Measurements from ENCODE around the gene MOXD1. TPM values are rescaled to one million over a fixed set of nuclear protein-coding genes. Genes with fewer than 3 reads are reported as not detected.

Gene MOXD1
- total RNA-seq, 2 donors from 2014 or later: 4.0 to 5.5 TPM

DNA sequence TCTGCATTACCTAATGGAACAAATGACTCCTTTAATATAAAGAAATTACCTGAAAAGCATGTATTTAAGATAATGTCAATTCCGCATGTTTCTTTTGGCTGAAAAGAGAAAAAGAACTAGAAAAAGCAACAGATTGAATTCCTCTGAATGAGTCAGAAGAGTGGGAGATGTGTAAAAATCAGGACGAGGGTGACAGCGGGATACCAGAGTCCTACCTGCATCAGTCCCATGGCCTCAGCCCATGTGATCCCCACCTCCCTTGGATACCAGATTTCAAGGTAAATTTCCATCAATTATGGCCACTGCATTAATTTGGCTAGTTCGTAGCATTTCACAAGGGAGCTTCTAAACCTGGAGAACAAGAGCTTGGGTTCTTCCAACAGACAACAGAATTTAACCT lies 10.0 kb upstream of the MOXD1 start:
- Histone ChIP-seq H3K4me1 (replicated peaks) (no peaks in the 10 kb centered on the region), H3K4me3 (no peak overlapping the region), H3K27me3 (replicated peaks; ENCODE audit: insufficient read depth) (no peaks in the 10 kb centered on the region), H3K36me3 (no peaks in the 10 kb centered on the region), H3K27ac (no peak overlapping the region), H3K9me3 (no peaks in the 10 kb centered on the region)
- TF ChIP-seq, protein P1, sequence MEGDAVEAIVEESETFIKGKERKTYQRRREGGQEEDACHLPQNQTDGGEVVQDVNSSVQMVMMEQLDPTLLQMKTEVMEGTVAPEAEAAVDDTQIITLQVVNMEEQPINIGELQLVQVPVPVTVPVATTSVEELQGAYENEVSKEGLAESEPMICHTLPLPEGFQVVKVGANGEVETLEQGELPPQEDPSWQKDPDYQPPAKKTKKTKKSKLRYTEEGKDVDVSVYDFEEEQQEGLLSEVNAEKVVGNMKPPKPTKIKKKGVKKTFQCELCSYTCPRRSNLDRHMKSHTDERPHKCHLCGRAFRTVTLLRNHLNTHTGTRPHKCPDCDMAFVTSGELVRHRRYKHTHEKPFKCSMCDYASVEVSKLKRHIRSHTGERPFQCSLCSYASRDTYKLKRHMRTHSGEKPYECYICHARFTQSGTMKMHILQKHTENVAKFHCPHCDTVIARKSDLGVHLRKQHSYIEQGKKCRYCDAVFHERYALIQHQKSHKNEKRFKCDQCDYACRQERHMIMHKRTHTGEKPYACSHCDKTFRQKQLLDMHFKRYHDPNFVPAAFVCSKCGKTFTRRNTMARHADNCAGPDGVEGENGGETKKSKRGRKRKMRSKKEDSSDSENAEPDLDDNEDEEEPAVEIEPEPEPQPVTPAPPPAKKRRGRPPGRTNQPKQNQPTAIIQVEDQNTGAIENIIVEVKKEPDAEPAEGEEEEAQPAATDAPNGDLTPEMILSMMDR (IDR thresholded peaks at IDR 0.05): no peak
- TF ChIP-seq POLR2A (IDR thresholded peaks at IDR 0.05): no peak
- TF ChIP-seq POLR2AphosphoS5 (IDR thresholded peaks at IDR 0.05): no peak
- no peak for DNase-seq (ENCODE audit: low spot score)
- intact Hi-C loops (cut with DNase I): no loop called here
- WGBS: 88% methylated on average over 4 of the region's 4 CpGs

DNA sequence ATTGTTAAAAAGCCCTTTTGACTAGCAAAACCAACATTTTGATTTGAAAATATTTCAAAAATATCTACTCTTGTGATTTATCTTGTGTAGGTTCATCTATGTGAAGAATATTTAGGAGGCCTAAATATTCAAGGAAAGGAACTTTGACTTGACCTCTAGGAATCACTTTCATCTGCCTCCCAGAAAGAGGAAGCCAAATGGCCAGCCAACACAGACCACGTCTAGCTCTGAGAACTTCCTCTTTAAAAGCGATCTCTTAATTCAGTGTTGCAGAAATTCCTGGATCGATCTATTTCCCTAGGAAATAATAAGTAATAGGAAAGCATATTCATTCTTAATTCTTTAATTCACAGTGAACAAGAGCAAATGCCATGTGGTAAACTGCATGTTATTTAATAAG lies 9.6 kb upstream of the MOXD1 start:
- H3K36me3 ChIP-seq: no peaks in the 10 kb centered on the region
- WGBS: 92% methylated on average over 3 of the region's 3 CpGs
- no peak overlapping the region for H3K4me3 ChIP-seq
- DNase-seq (ENCODE audit: low spot score): no peak
- H3K9me3 ChIP-seq: no peaks in the 10 kb centered on the region
- no peaks in the 10 kb centered on the region for H3K27me3 ChIP-seq (replicated peaks; ENCODE audit: insufficient read depth)
- H3K4me1 ChIP-seq (replicated peaks): no peaks in the 10 kb centered on the region
- intact Hi-C loops (cut with DNase I): no loop called here
- H3K27ac ChIP-seq: no peak overlapping the region
- no peak for TF ChIP-seq POLR2AphosphoS5 (IDR thresholded peaks at IDR 0.05)
- TF ChIP-seq, protein P1 (IDR thresholded peaks at IDR 0.05): no peak
- no peak for TF ChIP-seq POLR2A (IDR thresholded peaks at IDR 0.05)

DNA sequence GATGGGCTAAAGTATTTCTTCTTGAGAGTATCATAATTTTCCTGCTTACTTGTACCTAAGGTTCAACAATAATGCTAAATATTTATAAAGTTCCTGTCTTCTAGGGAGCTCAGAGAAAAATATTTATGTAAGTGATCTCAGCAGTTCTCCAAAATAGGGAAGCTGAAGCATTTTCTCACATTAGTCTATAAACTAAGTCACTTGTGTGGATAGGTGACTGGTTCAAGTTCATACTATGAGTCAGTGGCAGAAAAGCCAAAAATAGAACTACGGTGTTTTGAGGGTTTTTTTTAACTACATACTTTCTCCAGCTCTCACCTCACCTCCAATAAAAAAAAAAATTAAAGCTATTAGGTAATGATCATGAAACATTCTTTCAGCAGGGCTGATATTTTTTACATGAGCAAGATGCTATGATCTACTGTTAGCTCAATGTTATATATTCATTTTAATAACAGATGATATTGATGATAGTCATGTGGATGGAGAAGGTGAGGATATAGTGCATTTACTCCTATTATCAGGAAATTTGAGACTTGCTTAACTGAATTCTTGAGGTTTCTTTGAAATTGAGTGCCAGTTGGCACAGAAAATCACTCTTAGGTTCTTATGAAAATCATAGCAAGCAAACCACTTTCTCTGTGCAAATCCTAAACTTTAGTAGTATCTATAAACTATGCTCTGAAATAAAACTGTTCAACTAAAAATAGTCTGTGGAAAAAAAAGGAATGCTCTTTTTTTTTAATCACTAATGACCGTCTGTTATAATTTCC lies 4.1 kb upstream of the MOXD1 start:
- Histone ChIP-seq H3K27ac (no peak overlapping the region), H3K9me3 (no peaks in the 10 kb centered on the region), H3K27me3 (replicated peaks; ENCODE audit: insufficient read depth) (no peaks in the 10 kb centered on the region), H3K4me1 (replicated peaks) (no peaks in the 10 kb centered on the region), H3K36me3 (no peaks in the 10 kb centered on the region), H3K4me3 (no peak overlapping the region)
- no peak for DNase-seq (ENCODE audit: low spot score)
- no peak for TF ChIP-seq POLR2AphosphoS5 (IDR thresholded peaks at IDR 0.05)
- TF ChIP-seq POLR2A (IDR thresholded peaks at IDR 0.05): no peak
- WGBS: 26% methylated on average over 2 of the region's 2 CpGs
- intact Hi-C loops (cut with DNase I): no loop called here

DNA sequence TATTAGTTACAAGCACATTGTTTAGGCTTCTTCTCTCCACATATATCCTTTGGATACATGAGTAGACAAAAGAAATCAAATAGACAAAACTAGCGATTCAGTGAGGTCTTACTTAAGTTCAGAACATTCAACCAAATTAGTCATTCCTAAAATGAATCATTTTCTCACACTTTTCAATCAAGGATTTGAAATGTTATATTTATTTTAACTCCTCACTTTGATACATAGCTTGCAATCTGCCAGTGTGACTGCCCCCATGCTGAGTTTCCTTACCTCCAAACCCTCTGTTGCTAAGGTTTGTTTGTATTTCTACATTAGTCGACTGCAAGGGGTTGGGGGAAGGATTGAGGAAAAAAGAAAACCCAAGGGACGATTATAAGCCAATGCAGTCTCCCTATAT lies 3.5 kb upstream of the MOXD1 start:
- H3K36me3 ChIP-seq: no peaks in the 10 kb centered on the region
- 79% methylated on average over 3 of the region's 3 CpGs for WGBS
- TF ChIP-seq, protein P1 (IDR thresholded peaks at IDR 0.05): no peak
- TF ChIP-seq POLR2A (IDR thresholded peaks at IDR 0.05) (no peak), POLR2AphosphoS5 (IDR thresholded peaks at IDR 0.05) (no peak)
- H3K27ac ChIP-seq: no peak overlapping the region
- no peaks in the 10 kb centered on the region for H3K9me3 ChIP-seq
- H3K4me3 ChIP-seq: no peak overlapping the region
- no peak for DNase-seq (ENCODE audit: low spot score)
- no peaks in the 10 kb centered on the region for H3K4me1 ChIP-seq (replicated peaks)
- H3K27me3 ChIP-seq (replicated peaks; ENCODE audit: insufficient read depth): no peaks in the 10 kb centered on the region
- intact Hi-C loops (cut with DNase I): no loop called here

DNA sequence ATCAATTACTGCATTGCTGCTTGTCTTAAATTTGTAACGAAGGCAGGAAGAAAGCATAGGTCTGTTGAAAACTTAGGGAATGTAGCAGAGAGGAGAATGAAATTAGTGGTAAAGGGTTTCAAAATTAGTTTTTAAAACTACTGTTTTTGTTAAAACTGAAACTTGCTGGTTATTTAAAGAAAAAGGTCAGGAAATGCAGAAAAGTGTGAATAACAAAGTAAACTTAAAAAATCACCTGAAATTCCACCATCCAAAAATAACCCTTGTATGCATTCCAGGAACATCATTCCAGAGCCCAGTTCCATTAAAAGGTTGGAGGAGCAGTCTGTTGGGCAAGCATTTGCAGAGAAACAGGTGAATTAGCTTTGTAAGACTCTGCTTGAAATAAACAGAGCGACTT lies 3.1 kb upstream of the MOXD1 start:
- WGBS: 79% methylated on average over 2 of the region's 2 CpGs
- no peak for DNase-seq (ENCODE audit: low spot score)
- H3K27me3 ChIP-seq (replicated peaks; ENCODE audit: insufficient read depth): no peaks in the 10 kb centered on the region
- no peaks in the 10 kb centered on the region for H3K9me3 ChIP-seq
- no peaks in the 10 kb centered on the region for H3K36me3 ChIP-seq
- no peak overlapping the region for H3K27ac ChIP-seq
- intact Hi-C loops (cut with DNase I): no loop called here
- H3K4me3 ChIP-seq: no peak overlapping the region
- TF ChIP-seq, protein P1 (IDR thresholded peaks at IDR 0.05): no peak
- no peaks in the 10 kb centered on the region for H3K4me1 ChIP-seq (replicated peaks)

All from prostate gland (tissue), 2 donors.